Lung (tissue), 12 donors: ENCODE measurements around the gene PRADC1. TPM values are rescaled to one million over a fixed set of nuclear protein-coding genes. Genes with fewer than 3 reads are reported as not detected.

ENCODE experiments used
- ATAC-seq: fragments of 200-7000 bp; cut with Tn5 transposase; one replicate; pipeline ENCODE4 v1.9.1; 2020; ENCODE audit warnings: moderate number of reproducible peaks; ENCODE audit not compliant: insufficient read depth, low FRiP score
- DNase-seq, 3 donors: peaks; one replicate each; pipeline ENCODE4 v3.0.0-alpha.2; 2013 to 2017
- H3K27ac ChIP-seq, 2 donors: one replicate each; pipeline ENCODE4 v1.5.1; 2013; ENCODE audit warnings: mild to moderate bottlenecking in 2 of 2, moderate library complexity in 2 of 2, control low read depth in 1 of 2, inconsistent platforms in 1 of 2, low read depth in 1 of 2, low read length in 1 of 2
- H3K27me3 ChIP-seq, 3 donors: one replicate each; pipeline ENCODE4 v1.5.1; 2013; ENCODE audit warnings: low read length in 2 of 3; ENCODE audit not compliant: control insufficient read depth in 3 of 3, insufficient read depth in 3 of 3
- H3K36me3 ChIP-seq, 4 donors: one replicate each; pipeline ENCODE4 v1.5.1; 2013; ENCODE audit warnings: low read length in 4 of 4, mild to moderate bottlenecking in 1 of 4, moderate library complexity in 1 of 4; ENCODE audit not compliant: control insufficient read depth in 4 of 4, insufficient read depth in 4 of 4
- H3K4me1 ChIP-seq, 5 donors: one replicate each; pipeline ENCODE4 v1.5.1; 2013; ENCODE audit warnings: low read length in 5 of 5, mild to moderate bottlenecking in 2 of 5, moderate library complexity in 1 of 5; ENCODE audit not compliant: control insufficient read depth in 5 of 5, insufficient read depth in 5 of 5
- H3K4me3 ChIP-seq: one replicate; pipeline ENCODE4 v1.5.1; 2013; ENCODE audit warnings: mild to moderate bottlenecking, control low read depth, moderate library complexity
- H3K9ac ChIP-seq, 2 donors: one replicate each; pipeline ENCODE4 v1.5.1; 2013; ENCODE audit warnings: low read length in 2 of 2, control low read depth in 1 of 2; ENCODE audit not compliant: insufficient read depth in 1 of 2
- H3K9me3 ChIP-seq, 4 donors: one replicate each; pipeline ENCODE4 v1.5.1; 2013; ENCODE audit warnings: low read length in 3 of 4, mild to moderate bottlenecking in 1 of 4, moderate library complexity in 1 of 4; ENCODE audit not compliant: control insufficient read depth in 4 of 4, insufficient read depth in 3 of 4
- CTCF ChIP-seq: IDR thresholded peaks from 2 replicates; pipeline ENCODE4 v1.5.1; 2012; ENCODE audit warnings: mild to moderate bottlenecking; ENCODE audit errors: control extremely low read depth, extremely low read depth
- WGBS, 2 donors: extraction: QIAGEN DNeasy Blood & Tissue Kit; methylation state at CpG; one replicate each; pipeline ENCODE4 v1.1.7; 2013; 5-methylcytosine and 5-hydroxymethylcytosine counted together
- polyA plus RNA-seq, 2 donors: library from polyadenylated mRNA; stranded (reverse); fragments of 200-250 nt; gene quantifications; one replicate each; pipeline ENCODE4 v1.2.1, GENCODE V29; 2013
- total RNA-seq, 2 donors: library from RNA; depleted of rRNA in 1 of 2; stranded (reverse); fragments of >200 nt in 1 of 2; gene quantifications; one replicate each; pipeline ENCODE4 v1.2.1, GENCODE V29; 2014 to 2021
- donor health status: control.
- donor health status: control.
- donor health status: Bipolar disorder and iron deficiency.
- donor health status: healthy.
- donor health status: DM: yes; HTN: yes; CAD: no.

The PRADC1 gene
- total and polyA plus RNA-seq, 4 donors: 4.4 to 20.7 (median 18.7) TPM

DNA sequence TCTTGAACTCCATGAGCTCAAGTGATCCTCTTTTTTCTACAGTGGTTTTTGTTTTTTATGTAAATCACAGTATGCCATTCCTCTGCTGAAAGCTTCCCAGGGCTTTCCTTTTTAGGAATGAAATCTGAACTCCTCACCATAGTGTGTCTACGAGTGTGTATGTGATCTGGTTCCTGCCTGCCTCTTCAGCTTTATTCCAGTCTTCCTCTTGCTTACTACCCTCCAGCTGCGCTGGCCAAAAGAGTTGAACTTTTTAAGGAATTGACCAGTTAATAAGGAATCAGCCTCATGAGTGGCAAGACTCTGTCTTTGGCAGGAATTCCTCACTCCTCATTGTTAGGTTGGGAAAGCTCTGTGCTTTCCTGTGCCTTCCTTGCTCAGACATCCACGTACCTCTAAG lies 5.1 kb upstream of the PRADC1 start:
- Histone ChIP-seq H3K27ac (no peak overlapping the region), H3K9ac (no peak overlapping the region), H3K4me1 (peaks cover 0 to 15% (median 11%) of the 10 kb centered on the region in 5 donors), H3K4me3 (no peak overlapping the region), H3K9me3 (no peaks in the 10 kb centered on the region), H3K27me3 (no peaks in the 10 kb centered on the region), H3K36me3 (peaks cover 4 to 28% (median 15%) of the 10 kb centered on the region in 4 donors)
- no peak for TF ChIP-seq CTCF
- 76 to 87% methylated on average over 3 of the region's 3 CpGs for WGBS, 2 donors
- ATAC-seq: no peak
- no peak for DNase-seq

DNA sequence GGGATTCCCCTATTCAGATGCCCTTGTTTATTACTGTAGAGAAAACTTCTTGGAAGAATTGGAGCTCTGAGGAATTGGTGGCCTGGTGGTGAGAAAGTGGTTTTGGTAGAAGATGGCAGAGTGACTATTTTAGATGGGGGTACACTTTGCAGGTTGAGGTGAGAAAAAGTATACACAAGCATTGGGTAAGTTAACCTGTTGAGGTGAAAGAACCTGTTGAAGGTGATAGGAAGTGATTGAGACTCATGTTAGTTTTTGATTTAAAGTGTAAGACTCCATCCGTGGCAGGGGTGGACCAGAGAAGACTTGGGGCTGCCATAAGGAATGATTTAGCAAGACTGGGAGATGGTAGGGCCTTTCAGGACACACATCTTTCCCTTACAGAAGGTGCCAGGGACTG lies 4.1 kb upstream of the PRADC1 start:
- DNase-seq (no peak), ATAC-seq (no peak)
- peaks cover 5 to 18% (median 15%) of the 10 kb centered on the region in 5 donors for H3K4me1 ChIP-seq
- H3K9me3 ChIP-seq: no peaks in the 10 kb centered on the region
- H3K9ac ChIP-seq: no peak overlapping the region
- H3K27ac ChIP-seq: no peak overlapping the region
- no peaks in the 10 kb centered on the region for H3K27me3 ChIP-seq
- H3K36me3 ChIP-seq: peaks cover 4 to 22% (median 12%) of the 10 kb centered on the region in 4 donors
- TF ChIP-seq CTCF: no peak
- WGBS, 2 donors: 49 to 83% methylated on average over 1 of the region's 1 CpG
- no peak overlapping the region for H3K4me3 ChIP-seq

DNA sequence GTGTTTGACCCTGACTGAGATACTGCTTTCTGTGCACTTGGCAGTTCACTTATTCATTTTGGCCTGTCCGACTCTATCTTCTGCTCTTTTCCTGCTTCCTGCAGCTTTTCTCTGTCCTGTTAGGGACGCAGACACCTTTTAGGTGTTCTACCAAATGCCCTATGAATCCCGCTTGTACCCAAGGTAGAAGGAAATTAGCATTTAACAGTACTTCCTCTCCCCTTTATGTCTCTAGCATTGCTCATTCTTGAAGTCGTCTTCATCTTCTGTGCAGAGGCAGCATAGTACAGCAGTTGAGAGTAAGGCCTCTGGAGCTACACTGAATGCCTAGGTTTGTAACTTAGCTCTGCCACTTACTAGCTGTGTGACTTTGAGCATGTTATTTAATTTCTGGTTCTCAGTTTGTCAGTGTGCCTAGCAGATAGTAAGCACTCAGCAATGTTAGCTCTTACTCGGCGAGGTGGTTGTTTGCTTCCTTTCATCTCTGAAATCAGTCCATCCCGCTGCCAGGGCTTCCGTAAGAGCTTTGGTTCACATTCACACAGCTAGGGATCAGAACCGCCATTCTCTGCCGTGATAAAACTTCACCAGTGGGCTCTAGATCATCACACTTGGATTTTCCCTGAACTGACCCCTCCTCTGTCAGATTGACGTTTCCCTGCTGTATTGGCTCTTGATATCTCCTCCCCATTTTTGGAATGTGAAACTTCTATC lies 2.4 kb upstream of the PRADC1 start:
- Histone ChIP-seq H3K36me3 (peaks cover 4 to 20% (median 12%) of the 10 kb centered on the region in 4 donors), H3K9ac (peak overlapping the region; percentile 93 to 96), H3K27ac (no peak overlapping the region), H3K9me3 (no peaks in the 10 kb centered on the region), H3K4me1 (peaks cover 5 to 18% (median 15%) of the 10 kb centered on the region in 5 donors), H3K4me3 (peak overlapping the region; percentile 76), H3K27me3 (no peaks in the 10 kb centered on the region)
- ATAC-seq (no peak), DNase-seq (no peak)
- 64 to 67% methylated on average over 11 of the region's 11 CpGs for WGBS, 2 donors
- TF ChIP-seq CTCF: no peak
